CD4-positive, CD25-positive, alpha-beta regulatory T cell (primary cell): ENCODE measurements around the gene ZNHIT2. TPM values are rescaled to one million over a fixed set of nuclear protein-coding genes. Genes with fewer than 3 reads are reported as not detected.
A peak's percentile ranks its signal among the peaks of the same experiment; 100 is the strongest.

ENCODE experiments used
- ATAC-seq, 2 donors: fragments of 150-1000 bp; cut with Tn5 transposase; one replicate each; pipeline ENCODE4 v1.10.0; 2021; ENCODE audit warnings: low read depth in 2 of 2, moderate number of reproducible peaks in 2 of 2, moderate library complexity in 1 of 2
- DNase-seq, 3 donors: peaks; one replicate each; pipeline versions ENCODE4 v3.0.0 to v3.0.0-alpha.2; 2012 to 2022; ENCODE audit warnings: mixed read lengths in 1 of 3
- H3K27ac ChIP-seq: one replicate; pipeline ENCODE4 v1.7.0; 2013; ENCODE audit warnings: mild to moderate bottlenecking, low read length; ENCODE audit not compliant: insufficient read depth, poor library complexity, severe bottlenecking
- H3K27me3 ChIP-seq: one replicate; pipeline ENCODE4 v1.7.0; 2013; ENCODE audit warnings: low read length; ENCODE audit not compliant: control insufficient read depth, insufficient read depth
- H3K36me3 ChIP-seq: one replicate; pipeline ENCODE4 v1.7.0; 2013; ENCODE audit warnings: mild to moderate bottlenecking, low read length, moderate library complexity; ENCODE audit not compliant: control insufficient read depth, insufficient read depth
- H3K4me1 ChIP-seq: 2 replicates; pipeline ENCODE4 v1.7.0; 2013; ENCODE audit warnings: mild to moderate bottlenecking, low read length; ENCODE audit not compliant: insufficient read depth, control insufficient read depth, poor library complexity, severe bottlenecking
- H3K4me3 ChIP-seq: one replicate; pipeline ENCODE4 v1.7.0; 2013; ENCODE audit warnings: low read depth, mild to moderate bottlenecking, low read length, moderate library complexity
- H3K9me3 ChIP-seq, 2 experiments: 1 replicate in 1 of 2; 2 replicates in 1 of 2; pipeline ENCODE4 v1.7.0; 2013; ENCODE audit warnings: low read length in 2 of 2, mild to moderate bottlenecking in 1 of 2, moderate library complexity in 1 of 2; ENCODE audit not compliant: control insufficient read depth in 2 of 2
- H3K27ac Mint-ChIP-seq, 3 donors: one replicate each; pipeline ENCODE4 v1.8.0; 2020 to 2022; ENCODE audit warnings: mild to moderate bottlenecking in 3 of 3, mixed read lengths in 3 of 3, moderate library complexity in 2 of 3
- H3K27me3 Mint-ChIP-seq: one replicate; pipeline ENCODE4 v1.8.0; 2022; ENCODE audit warnings: mild to moderate bottlenecking, mixed read lengths
- H3K36me3 Mint-ChIP-seq: one replicate; pipeline ENCODE4 v1.8.0; 2020; ENCODE audit warnings: mixed read lengths
- H3K4me1 Mint-ChIP-seq, 4 donors: one replicate each; pipeline ENCODE4 v1.8.0; 2020 to 2022; ENCODE audit warnings: mixed read lengths in 4 of 4, mild to moderate bottlenecking in 1 of 4
- H3K4me3 Mint-ChIP-seq, 4 donors: one replicate each; pipeline ENCODE4 v1.8.0; 2020 to 2022; ENCODE audit warnings: mild to moderate bottlenecking in 4 of 4, mixed read lengths in 4 of 4, moderate library complexity in 3 of 4
- H3K9me3 Mint-ChIP-seq, 7 donors: one replicate each; pipeline ENCODE4 v1.8.0; 2020 to 2022; ENCODE audit warnings: mixed read lengths in 7 of 7, mild to moderate bottlenecking in 3 of 7, moderate library complexity in 2 of 7
- polyA plus RNA-seq, 4 donors: library from polyadenylated mRNA; unstranded; fragments of 300-500 nt; fragmentation: Illumina TruSeq; gene quantifications; one replicate each; pipeline ENCODE4 v1.2.3, GENCODE V29; 2021
- total RNA-seq: library from RNA; stranded (reverse); gene quantifications from one replicate; pipeline ENCODE4 v1.2.3, GENCODE V29; 2022

The ZNHIT2 gene
- total RNA-seq (6.0 TPM), polyA plus RNA-seq (10 to 100 TPM; 20.1 to 29.0 (median 22.7) TPM)

DNA sequence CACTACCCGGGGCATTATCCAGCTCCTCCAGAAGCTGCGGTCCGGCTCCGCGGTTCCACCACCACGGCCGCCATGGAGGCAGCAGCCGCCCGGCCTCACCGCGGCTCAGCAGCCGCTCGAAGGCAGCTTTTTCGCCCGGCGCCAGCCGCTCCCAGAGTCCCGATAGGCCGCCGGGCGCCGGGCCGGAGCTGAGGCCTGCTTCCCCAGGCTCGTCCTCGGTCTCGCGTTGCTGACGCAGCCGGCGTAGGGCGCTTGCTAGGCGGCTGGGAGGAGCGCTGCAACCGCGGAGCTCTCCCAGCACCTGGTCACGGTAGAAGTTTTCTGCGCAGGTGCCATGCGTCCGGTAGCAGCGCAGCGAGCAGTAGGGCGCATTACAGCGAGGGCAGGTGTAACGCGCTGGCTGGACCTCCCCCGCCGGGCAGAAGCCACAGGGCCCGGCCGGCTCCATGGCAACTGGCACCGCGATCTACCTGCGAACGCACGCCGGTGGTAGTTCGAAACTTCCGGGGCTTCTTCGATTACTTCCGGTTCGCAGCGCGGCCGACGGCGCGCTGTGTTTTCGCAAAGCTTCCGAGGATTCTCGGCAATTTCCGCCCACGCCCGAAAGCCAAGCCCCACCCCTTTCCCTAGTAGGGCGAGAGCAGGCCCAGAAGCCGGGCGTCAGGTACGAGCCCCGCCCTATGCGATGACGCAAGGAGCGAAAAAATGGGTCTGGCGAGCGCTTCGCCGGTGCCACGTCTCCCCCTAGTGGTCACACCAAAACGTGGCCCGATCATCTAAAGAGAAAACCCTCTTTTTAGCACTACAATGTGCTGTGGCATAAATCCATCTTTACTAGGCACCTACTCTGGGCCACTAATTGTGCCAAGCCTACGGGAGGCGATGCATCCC lies at the start of gene ZNHIT2:
ZNHIT2 (minus strand) TSS at position 496 of the 891 bp plus-strand sequence; CDS start at position 448, 48 bp downstream.
- H3K4me3 ChIP-seq, result peak within 1 kb of the TSS; percentile 41
- ATAC-seq, result peak; percentile 71 to 74
- DNase-seq, result peak; percentile 99 to 100 (median 100)
- Mint-ChIP-seq H3K36me3 (peaks cover 35% of the 10 kb centered on the region), H3K27me3 (peaks cover 5% of the 10 kb centered on the region), H3K27ac (peak within 1 kb of the TSS; percentile 92 to 97 (median 95)), H3K4me3 (peak within 1 kb of the TSS; percentile 90 to 96 (median 92)), H3K9me3 (peaks cover 0 to 1% (median 0%) of the 10 kb centered on the region in 7 donors), H3K4me1 (peaks cover 10 to 70% (median 27%) of the 10 kb centered on the region in 4 donors)
- H3K27ac ChIP-seq, result peak within 1 kb of the TSS; percentile 96
- no peaks in the 10 kb centered on the region for H3K9me3 ChIP-seq
- H3K27me3 ChIP-seq, result no peaks in the 10 kb centered on the region
- peaks cover 28% of the 10 kb centered on the region for H3K36me3 ChIP-seq
- H3K4me1 ChIP-seq, result peaks cover 48% of the 10 kb centered on the region

GRCh38 chr11:65166893-65167292 lies 49.4 kb upstream of the ZNHIT2 start:
- H3K27me3 Mint-ChIP-seq, result peaks cover 4% of the 10 kb centered on the region
- no peak for ATAC-seq
- peaks cover 6% of the 10 kb centered on the region for H3K4me1 ChIP-seq
- peaks cover 0 to 10% (median 5%) of the 10 kb centered on the region in 4 donors for H3K4me1 Mint-ChIP-seq
- H3K36me3 ChIP-seq, result no peaks in the 10 kb centered on the region
- H3K9me3 ChIP-seq, result no peaks in the 10 kb centered on the region
- no peak overlapping the region for H3K4me3 ChIP-seq
- H3K27ac Mint-ChIP-seq, result no peak overlapping the region
- no peak for DNase-seq
- H3K27ac ChIP-seq, result no peak overlapping the region
- peaks cover 0 to 2% (median 0%) of the 10 kb centered on the region in 7 donors for H3K9me3 Mint-ChIP-seq
- H3K4me3 Mint-ChIP-seq, result no peak overlapping the region
- no peaks in the 10 kb centered on the region for H3K27me3 ChIP-seq
- no peaks in the 10 kb centered on the region for H3K36me3 Mint-ChIP-seq

GRCh38 chr11:65165410-65166317 lies 48.2 kb upstream of the ZNHIT2 start:
- Histone ChIP-seq H3K27me3 (no peaks in the 10 kb centered on the region), H3K9me3 (no peaks in the 10 kb centered on the region), H3K4me1 (peaks cover 6% of the 10 kb centered on the region), H3K27ac (no peak overlapping the region), H3K36me3 (no peaks in the 10 kb centered on the region), H3K4me3 (no peak overlapping the region)
- ATAC-seq, result no peak
- H3K4me1 Mint-ChIP-seq, result peaks cover 0 to 10% (median 5%) of the 10 kb centered on the region in 4 donors
- no peaks in the 10 kb centered on the region for H3K36me3 Mint-ChIP-seq
- peaks cover 0 to 2% (median 0%) of the 10 kb centered on the region in 7 donors for H3K9me3 Mint-ChIP-seq
- no peak overlapping the region for H3K4me3 Mint-ChIP-seq
- peaks cover 5% of the 10 kb centered on the region for H3K27me3 Mint-ChIP-seq
- DNase-seq, result no peak
- no peak overlapping the region for H3K27ac Mint-ChIP-seq

GRCh38 chr11:65163684-65164083 lies 46.2 kb upstream of the ZNHIT2 start:
- no peak overlapping the region for H3K27ac Mint-ChIP-seq
- peaks cover 0 to 2% (median 0%) of the 10 kb centered on the region in 7 donors for H3K9me3 Mint-ChIP-seq

DNA sequence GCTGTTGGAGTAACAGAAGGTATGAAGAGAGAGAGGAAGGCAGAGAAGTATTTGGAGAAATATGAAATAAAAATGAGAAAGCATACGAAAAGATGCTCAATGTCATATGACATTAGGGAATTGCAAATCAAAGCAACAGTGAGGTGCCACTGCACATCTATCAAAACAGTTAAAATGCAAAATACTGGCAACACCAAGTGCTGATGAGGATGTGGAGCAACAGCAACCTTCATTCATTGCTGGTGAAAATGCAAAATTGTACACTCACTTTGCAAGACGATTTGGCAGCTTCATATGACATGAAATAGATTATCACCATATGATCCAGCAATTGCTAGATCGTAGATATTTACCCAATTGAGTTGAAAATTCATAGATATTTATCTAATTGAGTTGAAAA lies 43.1 kb upstream of the ZNHIT2 start:
- no peak for ATAC-seq

More at GRCh38 chr11:65163684-65164083, 46.2 kb upstream of the ZNHIT2 start:
- Histone ChIP-seq H3K9me3 (no peaks in the 10 kb centered on the region), H3K4me1 (no peaks in the 10 kb centered on the region), H3K4me3 (no peak overlapping the region), H3K27me3 (no peaks in the 10 kb centered on the region), H3K36me3 (no peaks in the 10 kb centered on the region), H3K27ac (no peak overlapping the region)
- DNase-seq (no peak), ATAC-seq (no peak)
- Mint-ChIP-seq H3K4me1 (peaks cover 0 to 2% (median 0%) of the 10 kb centered on the region in 4 donors), H3K27me3 (peaks cover 20% of the 10 kb centered on the region), H3K4me3 (no peak overlapping the region), H3K36me3 (no peaks in the 10 kb centered on the region)

GRCh38 chr11:65159012-65159411 lies 41.5 kb upstream of the ZNHIT2 start:
- H3K27me3 ChIP-seq, result no peaks in the 10 kb centered on the region
- peaks cover 16% of the 10 kb centered on the region for H3K27me3 Mint-ChIP-seq
- ATAC-seq (no peak), DNase-seq (no peak)
- no peak overlapping the region for H3K27ac ChIP-seq
- H3K36me3 ChIP-seq, result no peaks in the 10 kb centered on the region
- no peaks in the 10 kb centered on the region for H3K4me1 Mint-ChIP-seq
- no peak overlapping the region for H3K4me3 Mint-ChIP-seq
- no peaks in the 10 kb centered on the region for H3K9me3 ChIP-seq
- H3K4me3 ChIP-seq, result no peak overlapping the region
- no peaks in the 10 kb centered on the region for H3K9me3 Mint-ChIP-seq
- no peaks in the 10 kb centered on the region for H3K4me1 ChIP-seq
- no peaks in the 10 kb centered on the region for H3K36me3 Mint-ChIP-seq
- no peak overlapping the region for H3K27ac Mint-ChIP-seq

More for the DNA sequence above, 43.1 kb upstream of the ZNHIT2 start:
- Histone ChIP-seq H3K4me3 (no peak overlapping the region), H3K4me1 (no peaks in the 10 kb centered on the region), H3K9me3 (no peaks in the 10 kb centered on the region), H3K27me3 (no peaks in the 10 kb centered on the region), H3K27ac (no peak overlapping the region), H3K36me3 (no peaks in the 10 kb centered on the region)
- Mint-ChIP-seq H3K4me3 (no peak overlapping the region), H3K27me3 (peaks cover 20% of the 10 kb centered on the region), H3K27ac (peak overlapping the region in 1 of 3 donors; percentile 2), H3K9me3 (no peaks in the 10 kb centered on the region), H3K36me3 (no peaks in the 10 kb centered on the region), H3K4me1 (no peaks in the 10 kb centered on the region)
- no peak for DNase-seq

GRCh38 chr11:65157336-65157735 lies 39.8 kb upstream of the ZNHIT2 start:
- H3K27ac ChIP-seq, result no peak overlapping the region
- peaks cover 32% of the 10 kb centered on the region for H3K27me3 Mint-ChIP-seq
- H3K27ac Mint-ChIP-seq, result no peak overlapping the region
- H3K9me3 ChIP-seq, result no peaks in the 10 kb centered on the region
- H3K36me3 ChIP-seq, result no peaks in the 10 kb centered on the region
- no peaks in the 10 kb centered on the region for H3K4me1 Mint-ChIP-seq
- ATAC-seq, result no peak
- DNase-seq, result no peak
- H3K36me3 Mint-ChIP-seq, result no peaks in the 10 kb centered on the region
- no peaks in the 10 kb centered on the region for H3K9me3 Mint-ChIP-seq
- H3K4me3 ChIP-seq, result no peak overlapping the region
- H3K4me1 ChIP-seq, result no peaks in the 10 kb centered on the region
- H3K27me3 ChIP-seq, result no peaks in the 10 kb centered on the region
- no peak overlapping the region for H3K4me3 Mint-ChIP-seq
